GM06990 (cell line): ENCODE results near the gene FADS1.

Experiments
- DNase-seq: peaks from one replicate; pipeline ENCODE4 v3.0.0-alpha.2; 2011; ENCODE audit not compliant: insufficient read length; ENCODE audit errors: extremely low read depth
- H3K27me3 ChIP-seq: replicated peaks from 2 replicates; pipeline ENCODE4 v1.6.0; 2011; ENCODE audit warnings: low read length; ENCODE audit not compliant: control insufficient read depth, insufficient read depth
- H3K36me3 ChIP-seq: 2 replicates; pipeline ENCODE4 v1.5.1; 2011; ENCODE audit warnings: low read length; ENCODE audit not compliant: control insufficient read depth, insufficient read depth
- H3K4me3 ChIP-seq: replicated peaks from 2 replicates; pipeline ENCODE4 v1.5.1; 2011; ENCODE audit warnings: low read depth, mild to moderate bottlenecking, control low read depth, low read length
- TF ChIP-seq, protein P1 (sequence below): IDR thresholded peaks from 2 replicates; pipeline ENCODE4 v1.5.1; 2011; ENCODE audit warnings: low read length, control low read depth, mild to moderate bottlenecking, inconsistent platforms; ENCODE audit not compliant: insufficient read depth, poor library complexity, severe bottlenecking

FADS1 gene

GRCh38 chr11:61775606-61776554 lies 40.9 kb downstream of the FADS1 start:
- TF ChIP-seq, protein P1, sequence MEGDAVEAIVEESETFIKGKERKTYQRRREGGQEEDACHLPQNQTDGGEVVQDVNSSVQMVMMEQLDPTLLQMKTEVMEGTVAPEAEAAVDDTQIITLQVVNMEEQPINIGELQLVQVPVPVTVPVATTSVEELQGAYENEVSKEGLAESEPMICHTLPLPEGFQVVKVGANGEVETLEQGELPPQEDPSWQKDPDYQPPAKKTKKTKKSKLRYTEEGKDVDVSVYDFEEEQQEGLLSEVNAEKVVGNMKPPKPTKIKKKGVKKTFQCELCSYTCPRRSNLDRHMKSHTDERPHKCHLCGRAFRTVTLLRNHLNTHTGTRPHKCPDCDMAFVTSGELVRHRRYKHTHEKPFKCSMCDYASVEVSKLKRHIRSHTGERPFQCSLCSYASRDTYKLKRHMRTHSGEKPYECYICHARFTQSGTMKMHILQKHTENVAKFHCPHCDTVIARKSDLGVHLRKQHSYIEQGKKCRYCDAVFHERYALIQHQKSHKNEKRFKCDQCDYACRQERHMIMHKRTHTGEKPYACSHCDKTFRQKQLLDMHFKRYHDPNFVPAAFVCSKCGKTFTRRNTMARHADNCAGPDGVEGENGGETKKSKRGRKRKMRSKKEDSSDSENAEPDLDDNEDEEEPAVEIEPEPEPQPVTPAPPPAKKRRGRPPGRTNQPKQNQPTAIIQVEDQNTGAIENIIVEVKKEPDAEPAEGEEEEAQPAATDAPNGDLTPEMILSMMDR: no peak
- no peak for DNase-seq
- H3K4me3 ChIP-seq: no peak overlapping the region
- H3K36me3 ChIP-seq: no peaks in the 10 kb centered on the region
- H3K27me3 ChIP-seq: no peaks in the 10 kb centered on the region

DNA sequence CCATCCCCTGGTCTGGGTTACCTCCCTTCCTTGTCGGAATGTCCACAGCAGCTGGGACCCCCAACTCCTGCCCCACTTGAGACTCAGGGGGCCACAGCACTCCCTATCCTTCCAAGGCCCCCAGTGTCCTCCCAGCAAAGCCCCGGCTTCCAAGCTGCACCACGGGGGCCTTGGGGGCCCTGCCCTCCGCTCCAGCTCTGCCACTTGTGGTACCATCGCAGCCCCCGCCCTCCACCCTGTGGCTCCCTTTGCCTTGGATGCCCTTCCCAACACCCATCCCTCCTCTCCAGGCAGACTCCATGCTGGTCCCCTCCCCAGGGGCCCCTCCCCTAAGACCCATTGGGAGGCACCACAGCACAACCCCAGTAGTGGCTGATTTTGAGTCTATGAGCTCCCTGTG lies 41.7 kb downstream of the FADS1 start:
- TF ChIP-seq, protein P1: no peak
- H3K27me3 ChIP-seq: no peaks in the 10 kb centered on the region
- no peaks in the 10 kb centered on the region for H3K36me3 ChIP-seq
- no peak overlapping the region for H3K4me3 ChIP-seq
- DNase-seq: no peak

DNA sequence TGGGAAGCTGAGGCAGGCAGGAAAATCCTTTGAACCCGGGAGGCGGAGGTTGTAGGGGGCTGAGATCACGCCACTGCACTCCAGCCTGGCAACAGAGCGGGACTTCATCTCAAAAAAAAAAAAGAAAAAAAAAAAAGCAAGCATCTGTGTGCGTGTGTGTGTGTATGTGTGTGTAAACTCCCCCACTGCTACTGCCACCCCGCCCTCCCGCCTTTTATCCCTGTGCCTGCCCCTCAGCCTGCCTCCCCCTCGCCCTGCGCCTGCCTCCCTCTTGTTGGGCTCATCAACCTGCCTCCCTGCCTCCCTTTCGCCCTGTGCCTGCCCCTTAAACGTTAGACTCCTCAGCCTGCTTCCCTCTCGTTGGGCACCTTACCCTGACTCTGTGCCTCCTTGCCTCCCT lies 42.4 kb downstream of the FADS1 start:
- H3K4me3 ChIP-seq: no peak overlapping the region
- H3K27me3 ChIP-seq: no peaks in the 10 kb centered on the region
- TF ChIP-seq, protein P1: no peak
- no peaks in the 10 kb centered on the region for H3K36me3 ChIP-seq
- no peak for DNase-seq

- DNase-seq: no peak
- Histone ChIP-seq H3K27me3 (no peaks in the 10 kb centered on the region), H3K36me3 (no peaks in the 10 kb centered on the region), H3K4me3 (no peak overlapping the region)
- TF ChIP-seq, protein P1: no peak
Measured at GRCh38 chr11:61773809-61774208, 43.0 kb downstream of the FADS1 start.

DNA sequence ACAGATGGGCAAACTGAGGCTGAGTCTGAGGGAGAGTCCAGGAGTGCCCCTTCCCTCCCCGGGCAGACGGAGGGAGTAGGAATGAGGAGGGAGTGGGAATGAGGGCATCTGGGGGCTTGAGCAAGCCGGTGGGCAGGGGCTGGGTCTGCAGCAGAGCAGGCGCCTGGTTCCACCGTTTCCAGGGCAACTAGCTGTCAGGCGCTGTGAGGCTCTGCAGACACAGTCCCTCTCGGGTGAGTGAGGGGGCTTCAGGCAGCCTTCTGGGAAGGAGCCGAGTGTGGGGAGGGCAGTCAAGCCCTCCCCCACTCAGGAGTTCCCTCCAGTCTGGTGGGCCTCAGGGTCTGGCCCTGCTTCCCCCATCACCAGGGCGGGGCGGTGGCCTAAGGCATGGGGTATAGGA lies 43.4 kb downstream of the FADS1 start:
- Histone ChIP-seq H3K27me3 (no peaks in the 10 kb centered on the region), H3K4me3 (no peak overlapping the region), H3K36me3 (no peaks in the 10 kb centered on the region)
- no peak for DNase-seq
- TF ChIP-seq, protein P1: no peak
